GM12865 (cell line): ENCODE results near the gene YTHDF1.

Experiments used
- DNase-seq: peaks from one replicate; pipeline ENCODE4 v3.0.0; 2010; ENCODE audit warnings: low read depth
- H3K4me3 ChIP-seq: 2 replicates; pipeline ENCODE4 v1.5.1; 2011; ENCODE audit warnings: mild to moderate bottlenecking, low read depth, low read length, control low read depth
- TF ChIP-seq, protein P1 (sequence below): IDR thresholded peaks from 2 replicates; pipeline ENCODE4 v1.5.1; 2011; ENCODE audit warnings: low read length, control low read depth, low read depth, inconsistent platforms; ENCODE audit not compliant: insufficient read depth; ENCODE audit errors: missing control alignments

YTHDF1 gene

DNA sequence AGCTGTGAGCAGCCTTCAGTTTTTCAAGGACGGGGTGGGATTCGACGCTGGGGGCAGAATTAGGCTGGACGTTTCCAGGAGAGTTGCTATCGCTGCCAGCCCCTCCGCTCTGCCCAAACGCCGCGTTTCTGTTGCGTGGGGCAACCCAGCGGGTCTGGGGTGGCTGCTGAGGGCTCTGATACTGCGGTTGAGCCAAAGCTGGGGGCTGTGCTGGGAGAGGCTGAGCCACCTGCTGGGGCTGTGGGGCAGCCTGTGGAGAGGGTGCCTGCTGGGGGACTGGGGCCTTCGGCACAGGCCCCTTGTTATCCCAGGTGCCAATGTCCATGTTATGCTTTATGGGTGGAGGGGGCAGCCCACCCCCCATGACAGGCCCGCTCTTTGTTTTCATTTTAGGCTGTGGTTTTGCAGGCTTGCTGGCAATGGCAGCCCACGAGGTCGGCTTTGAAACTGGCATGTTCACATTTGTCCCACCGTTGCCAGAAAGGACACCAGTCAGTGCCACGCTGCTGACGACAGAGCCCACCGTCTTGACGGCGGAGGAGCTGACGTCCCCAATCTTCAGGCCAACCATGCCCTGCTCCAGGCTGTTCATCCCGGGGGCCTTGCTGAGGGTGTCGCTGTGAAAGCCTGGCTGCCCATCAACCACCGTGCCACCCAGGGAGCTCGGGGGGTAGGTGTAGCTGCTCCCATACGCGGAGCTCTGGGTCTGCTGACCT lies 13.0 kb downstream of the YTHDF1 start:
- no peak overlapping the region for H3K4me3 ChIP-seq
- TF ChIP-seq, protein P1, sequence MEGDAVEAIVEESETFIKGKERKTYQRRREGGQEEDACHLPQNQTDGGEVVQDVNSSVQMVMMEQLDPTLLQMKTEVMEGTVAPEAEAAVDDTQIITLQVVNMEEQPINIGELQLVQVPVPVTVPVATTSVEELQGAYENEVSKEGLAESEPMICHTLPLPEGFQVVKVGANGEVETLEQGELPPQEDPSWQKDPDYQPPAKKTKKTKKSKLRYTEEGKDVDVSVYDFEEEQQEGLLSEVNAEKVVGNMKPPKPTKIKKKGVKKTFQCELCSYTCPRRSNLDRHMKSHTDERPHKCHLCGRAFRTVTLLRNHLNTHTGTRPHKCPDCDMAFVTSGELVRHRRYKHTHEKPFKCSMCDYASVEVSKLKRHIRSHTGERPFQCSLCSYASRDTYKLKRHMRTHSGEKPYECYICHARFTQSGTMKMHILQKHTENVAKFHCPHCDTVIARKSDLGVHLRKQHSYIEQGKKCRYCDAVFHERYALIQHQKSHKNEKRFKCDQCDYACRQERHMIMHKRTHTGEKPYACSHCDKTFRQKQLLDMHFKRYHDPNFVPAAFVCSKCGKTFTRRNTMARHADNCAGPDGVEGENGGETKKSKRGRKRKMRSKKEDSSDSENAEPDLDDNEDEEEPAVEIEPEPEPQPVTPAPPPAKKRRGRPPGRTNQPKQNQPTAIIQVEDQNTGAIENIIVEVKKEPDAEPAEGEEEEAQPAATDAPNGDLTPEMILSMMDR, result no peak
- no peak for DNase-seq

DNA sequence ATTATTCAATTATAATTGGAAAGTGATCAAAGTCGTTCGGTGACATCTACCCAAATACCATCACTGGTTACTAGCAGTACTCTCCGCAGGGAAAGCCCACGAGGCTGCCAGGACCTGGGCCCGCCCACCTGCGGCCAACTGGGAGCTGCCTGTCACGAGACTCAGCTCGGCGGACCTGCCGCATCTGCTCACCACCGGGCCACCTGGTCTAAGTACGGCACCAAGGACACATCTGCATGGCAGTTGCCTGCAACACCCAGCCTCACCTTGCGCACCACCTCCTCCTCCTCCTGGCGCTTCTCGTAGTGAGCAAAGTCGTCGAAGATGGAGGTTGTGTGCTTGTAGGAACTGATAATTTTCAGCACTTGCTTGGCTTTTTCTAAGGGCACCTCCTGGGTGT lies 13.9 kb downstream of the YTHDF1 start:
- TF ChIP-seq, protein P1, result no peak
- H3K4me3 ChIP-seq, result no peak overlapping the region
- DNase-seq, result no peak

DNA sequence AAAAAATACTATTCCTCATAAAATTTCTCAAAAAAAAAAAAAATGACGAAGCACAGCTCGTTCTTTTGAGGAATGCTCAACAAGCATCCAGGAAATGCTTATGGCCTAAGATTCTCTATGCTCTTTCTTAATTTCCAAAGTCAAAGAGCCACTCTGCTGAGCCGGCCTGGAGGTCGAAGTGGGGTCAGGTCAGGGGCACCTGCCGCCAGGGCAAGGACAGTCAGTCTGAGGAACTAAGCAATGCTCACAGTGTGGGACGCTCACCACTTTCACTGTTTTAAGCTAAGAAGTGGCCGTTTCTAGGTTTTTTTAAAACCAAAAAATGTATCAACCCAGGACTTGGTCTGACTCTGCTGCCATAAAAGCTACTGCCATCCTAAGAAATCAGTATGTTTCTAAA lies 17.3 kb downstream of the YTHDF1 start:
- no peak for DNase-seq
- H3K4me3 ChIP-seq, result no peak overlapping the region
- TF ChIP-seq, protein P1, result no peak

DNA sequence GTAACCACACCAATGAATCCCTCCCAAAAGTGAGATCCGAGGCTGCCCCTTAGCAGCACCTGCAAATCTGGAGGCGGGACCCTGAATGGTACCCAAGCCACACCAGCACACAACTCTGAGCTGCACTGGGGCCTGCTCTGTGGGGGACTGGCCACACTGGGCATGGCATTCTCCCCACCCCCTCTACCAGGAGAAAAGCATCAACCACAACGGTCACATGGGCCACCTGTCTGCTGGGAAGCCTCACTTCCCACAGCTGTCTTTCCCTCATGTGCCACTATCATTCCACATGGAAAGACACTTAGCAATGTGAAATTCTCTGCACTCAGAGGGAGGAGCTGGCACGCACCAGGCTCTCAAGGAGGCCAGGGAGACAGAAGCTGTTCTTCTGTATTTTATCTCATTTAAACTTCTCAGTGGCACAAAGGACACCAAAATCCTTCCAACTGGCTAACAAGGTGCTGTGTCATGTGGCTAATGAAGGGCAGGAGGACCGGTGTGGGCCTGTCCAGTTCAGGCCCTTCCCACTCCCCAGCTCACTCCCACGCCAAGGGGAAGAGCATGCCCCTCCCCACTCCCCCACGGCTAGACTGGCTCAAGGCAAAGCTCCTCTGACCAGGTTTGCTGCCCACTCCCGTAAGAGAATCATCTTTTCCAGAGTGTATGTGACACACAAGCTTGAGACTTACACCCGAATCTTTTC lies 19.0 kb downstream of the YTHDF1 start:
- no peak overlapping the region for H3K4me3 ChIP-seq
- no peak for DNase-seq
- TF ChIP-seq, protein P1, result no peak

DNA sequence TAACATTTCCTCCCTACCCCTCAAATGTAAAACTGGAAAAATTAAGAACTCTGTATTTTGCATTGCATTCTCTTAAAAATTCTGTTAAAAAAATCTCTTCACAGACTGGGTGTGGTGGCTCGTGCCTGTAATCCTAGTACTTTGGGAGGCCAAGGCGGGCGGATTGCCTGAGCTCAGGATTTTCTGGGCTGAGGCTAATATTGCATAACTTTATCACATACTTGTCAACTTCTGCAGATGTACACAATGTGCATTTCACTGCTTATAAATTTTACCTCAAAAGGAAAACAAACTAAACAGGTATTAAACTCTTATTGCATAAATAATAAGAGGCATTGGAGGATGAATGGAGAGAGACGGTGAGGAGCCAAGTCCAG lies 21.1 kb downstream of the YTHDF1 start:
- no peak for DNase-seq
- no peak overlapping the region for H3K4me3 ChIP-seq
- TF ChIP-seq, protein P1, result no peak

DNA sequence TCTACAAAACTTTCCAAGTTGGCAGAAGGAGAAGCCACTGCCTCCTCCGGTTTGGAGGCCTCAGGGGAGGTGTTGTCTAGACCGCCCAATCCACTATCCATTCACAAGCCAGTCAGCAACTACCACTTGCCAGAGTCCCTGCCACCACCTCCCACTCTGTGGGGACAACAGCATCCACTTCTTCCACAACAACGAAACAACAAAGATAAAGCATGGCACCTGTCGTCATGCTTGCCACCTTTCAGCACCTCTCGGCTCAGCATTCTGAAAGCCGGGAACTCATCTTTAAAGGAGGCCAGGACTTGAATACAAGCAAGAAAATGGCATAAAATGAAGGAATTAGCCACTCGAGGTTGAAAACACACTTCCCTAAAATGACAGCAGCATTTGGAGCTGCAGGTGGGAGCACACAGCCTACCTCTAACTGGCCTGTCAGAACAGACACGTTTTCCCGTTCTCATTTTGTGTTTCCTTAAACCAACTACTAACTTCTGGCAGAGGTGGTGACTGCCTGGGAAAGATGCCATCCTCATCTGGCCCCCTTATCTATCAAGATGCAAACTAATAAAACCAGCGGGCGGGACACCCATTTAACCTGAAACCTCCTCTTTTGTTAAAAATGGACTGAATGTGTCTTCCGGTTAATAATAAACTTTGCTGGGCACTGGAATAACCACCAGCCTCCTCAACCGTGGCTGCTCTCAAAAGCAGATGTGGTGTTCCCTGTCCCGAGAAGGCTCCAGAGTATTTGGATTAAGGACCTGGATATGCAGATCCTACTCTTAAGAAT lies 21.7 kb downstream of the YTHDF1 start:
- H3K4me3 ChIP-seq, result no peak overlapping the region
- TF ChIP-seq, protein P1, result no peak
- DNase-seq, result no peak
